Limb (tissue), 2 donors: Measurements from ENCODE around the gene PPFIA4.

Experiments used
- DNase-seq, 2 donors: peaks; one replicate each; pipeline ENCODE4 v3.0.0-alpha.2; 2016; ENCODE audit errors: extremely low spot score in 2 of 2

Gene PPFIA4

DNA sequence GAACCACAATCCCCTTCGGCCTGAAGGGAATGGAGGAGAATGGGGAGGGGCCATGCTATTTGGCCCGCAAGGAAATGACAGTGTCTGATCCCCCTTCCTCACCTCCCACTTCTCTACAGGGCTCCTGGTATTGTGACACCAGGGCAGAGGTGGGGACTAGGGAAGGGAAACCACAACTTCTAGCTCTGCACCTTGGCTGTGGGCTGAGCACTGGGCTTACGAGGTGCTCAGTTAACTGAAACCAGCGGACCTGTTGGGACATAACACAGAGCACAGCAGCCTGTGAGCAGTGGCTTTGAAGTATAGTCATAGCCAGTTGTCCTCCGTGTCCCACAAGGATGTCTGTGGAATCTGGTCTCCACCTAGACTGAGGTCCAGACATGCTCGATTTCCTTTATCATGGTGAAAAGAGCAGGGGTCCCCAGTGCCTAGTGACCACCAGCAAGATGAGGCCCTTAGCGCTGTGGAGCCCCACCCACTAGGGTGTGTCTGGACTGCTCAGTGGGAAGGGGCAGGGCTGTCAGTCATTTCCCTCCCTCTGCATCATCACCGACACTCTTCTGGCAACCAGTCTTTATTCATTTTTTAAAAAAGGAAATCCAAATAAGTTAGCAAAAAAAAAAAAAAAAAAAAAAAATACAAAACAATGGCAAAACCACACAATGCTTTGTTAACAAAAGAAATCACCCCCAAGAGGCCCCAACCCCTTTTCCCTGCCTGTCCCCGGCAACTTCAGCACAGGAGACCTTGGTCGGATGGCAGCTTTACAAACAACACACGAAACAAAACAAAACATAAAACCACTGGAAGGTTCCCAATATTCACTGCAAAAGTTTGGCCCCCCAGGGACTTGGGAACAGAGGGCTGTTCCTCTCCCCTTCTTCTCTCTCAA lies 56.5 kb downstream of the PPFIA4 start:
- peak in 1 of 2 donors; percentile 23 for DNase-seq

DNA sequence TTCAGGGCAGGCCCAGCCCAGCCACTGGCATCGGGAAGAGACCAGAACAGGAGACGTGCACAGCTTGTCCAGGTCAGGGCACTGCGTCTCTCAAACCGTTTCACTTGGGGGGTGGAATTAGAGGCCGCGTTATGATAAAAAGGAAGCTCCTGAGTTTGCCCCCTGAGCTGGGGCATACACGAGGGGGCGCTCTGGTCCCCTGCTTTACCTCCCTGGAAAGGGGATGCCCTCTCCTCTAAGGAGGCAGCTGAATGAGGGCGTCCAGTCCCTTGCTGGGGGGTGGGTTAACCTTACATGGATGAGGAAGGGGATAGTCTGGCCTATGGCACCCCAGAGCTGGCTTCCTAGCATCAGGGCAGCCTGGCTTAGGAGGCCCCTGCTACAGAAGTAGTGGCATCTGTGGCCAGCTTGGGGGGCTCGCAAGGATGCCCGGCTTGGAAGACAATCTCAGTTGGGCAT lies 57.2 kb downstream of the PPFIA4 start:
- peak in 1 of 2 donors; percentile 23 for DNase-seq

DNA sequence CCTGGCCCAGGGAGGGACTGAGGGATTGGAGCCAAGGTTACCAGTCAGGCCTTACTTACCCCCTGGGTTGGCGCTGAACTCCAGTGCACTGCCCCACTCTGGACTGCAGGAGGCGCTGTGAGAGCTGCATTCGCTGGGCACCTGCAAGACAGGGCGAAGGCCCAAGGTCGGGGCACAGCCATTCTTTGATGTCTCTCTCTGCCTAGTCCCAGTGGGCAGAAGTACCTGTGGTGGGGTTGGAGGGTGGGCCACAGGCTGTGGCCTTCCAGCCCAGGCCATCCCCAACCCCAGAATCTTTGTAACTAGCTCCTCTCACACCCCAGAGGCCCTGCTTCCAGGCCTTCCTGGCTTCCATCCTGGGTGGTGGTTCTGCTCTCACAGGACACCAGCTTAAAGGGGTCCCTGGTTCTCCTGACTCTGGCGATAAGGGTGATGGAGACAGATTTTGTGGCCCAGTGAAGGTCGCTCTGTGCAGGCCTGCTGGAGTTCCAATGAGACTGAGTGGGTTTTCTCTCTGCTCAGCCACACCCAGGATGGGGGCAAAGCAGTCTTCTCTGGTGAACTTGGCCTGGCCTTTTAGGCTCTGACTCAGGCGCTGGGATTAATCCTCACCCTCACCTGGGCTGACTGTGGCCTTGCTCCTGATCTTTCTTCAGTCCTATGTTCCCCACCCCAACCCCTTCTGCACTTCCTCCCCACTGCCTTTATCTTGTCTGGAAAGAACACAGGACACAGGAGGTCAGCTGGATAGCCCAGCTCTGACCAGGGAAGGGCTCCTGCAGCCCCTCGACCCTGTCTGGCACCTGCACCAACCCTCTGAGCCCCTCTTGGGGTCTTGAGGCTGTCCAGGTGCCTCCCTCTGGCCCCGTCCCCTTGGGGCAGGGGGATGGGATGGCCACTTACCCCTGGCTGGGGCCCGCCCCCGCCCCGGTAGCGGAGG lies 58.6 kb downstream of the PPFIA4 start:
- DNase-seq, result no peak

DNA sequence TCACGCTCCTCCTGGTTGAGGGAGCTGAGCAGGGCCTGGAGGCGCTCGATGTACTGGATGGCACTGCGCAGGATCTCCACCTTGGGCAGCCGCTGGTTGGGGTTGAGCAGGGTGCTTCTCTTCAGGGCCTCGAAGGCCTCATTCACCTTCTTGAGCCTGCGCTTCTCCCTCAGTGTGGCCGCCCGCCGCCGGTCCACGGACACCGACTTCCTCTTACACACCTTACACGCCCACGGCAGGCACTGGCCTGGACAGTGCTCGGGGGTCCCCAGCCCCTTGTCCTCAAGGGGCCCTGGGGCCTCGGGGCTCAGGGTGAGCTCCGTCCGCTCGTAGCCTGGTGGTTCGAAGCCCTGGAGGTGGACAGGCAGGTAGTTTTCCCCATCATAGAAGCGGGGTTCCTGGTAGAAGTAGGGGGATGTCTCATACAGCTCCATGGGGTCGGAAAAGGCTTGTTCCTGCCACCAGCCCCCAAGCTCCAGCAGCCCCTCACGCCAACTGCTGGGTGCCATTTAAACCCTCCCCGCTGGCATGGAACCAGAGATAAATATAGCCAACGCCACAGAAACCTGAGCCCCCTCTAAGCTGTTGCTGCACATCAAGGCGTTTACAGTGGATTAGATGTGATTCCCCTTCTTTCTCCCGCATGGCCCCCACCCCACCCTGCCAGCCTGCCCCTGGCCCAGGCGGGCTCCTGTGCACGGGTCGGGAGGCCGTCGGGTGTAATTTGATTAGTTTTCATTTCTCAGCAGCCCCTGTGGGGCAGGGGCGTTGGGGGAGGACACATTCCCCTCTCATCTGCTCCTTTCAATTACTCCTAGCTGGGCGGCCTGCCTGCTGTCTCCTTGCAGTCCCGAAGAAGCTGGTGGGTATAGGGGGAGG lies 59.5 kb downstream of the PPFIA4 start, which contains the start of gene MYOG:
Gene MYOG (minus strand): TSS at position 485 of the 879 bp plus-strand sequence. CDS start 51 bp downstream, at position 434.
- peak; percentile 67 to 73 for DNase-seq

DNA sequence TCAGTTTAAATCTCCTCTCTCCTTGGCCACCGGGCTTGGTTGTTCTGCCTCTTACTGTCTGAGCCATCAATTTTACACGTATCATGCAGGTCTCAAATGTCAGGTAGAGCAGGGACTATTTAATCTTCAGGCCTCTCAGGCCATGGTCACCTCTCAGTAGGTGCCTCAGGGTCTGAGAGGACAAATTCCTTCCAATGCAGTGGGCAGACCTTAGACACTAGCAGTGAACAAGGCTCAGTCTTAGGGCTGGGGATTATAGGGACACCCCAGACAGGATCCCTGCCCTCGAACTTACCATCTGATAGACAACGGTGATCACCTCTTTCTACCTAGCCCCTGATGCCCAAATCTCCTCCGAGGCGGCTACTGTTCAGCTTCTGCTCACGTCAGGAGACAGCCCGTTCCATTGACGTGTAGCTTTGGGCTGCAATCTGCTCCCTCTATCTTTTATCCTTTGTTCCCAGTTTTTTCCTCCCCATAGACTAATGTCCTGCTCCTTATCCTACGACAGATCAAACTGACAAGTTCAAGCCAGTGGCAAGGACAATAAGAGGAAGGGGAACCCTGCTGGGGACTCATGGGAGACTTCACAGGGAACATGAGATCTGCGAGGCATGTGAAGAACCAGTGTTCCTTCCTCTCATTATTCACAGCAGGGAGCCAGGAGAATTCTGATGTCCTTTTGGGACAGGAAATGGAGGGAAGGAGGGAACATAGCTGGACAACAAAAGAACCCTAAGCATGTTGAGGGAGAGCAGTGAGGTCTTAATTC lies 60.9 kb downstream of the PPFIA4 start:
- DNase-seq, result no peak

DNA sequence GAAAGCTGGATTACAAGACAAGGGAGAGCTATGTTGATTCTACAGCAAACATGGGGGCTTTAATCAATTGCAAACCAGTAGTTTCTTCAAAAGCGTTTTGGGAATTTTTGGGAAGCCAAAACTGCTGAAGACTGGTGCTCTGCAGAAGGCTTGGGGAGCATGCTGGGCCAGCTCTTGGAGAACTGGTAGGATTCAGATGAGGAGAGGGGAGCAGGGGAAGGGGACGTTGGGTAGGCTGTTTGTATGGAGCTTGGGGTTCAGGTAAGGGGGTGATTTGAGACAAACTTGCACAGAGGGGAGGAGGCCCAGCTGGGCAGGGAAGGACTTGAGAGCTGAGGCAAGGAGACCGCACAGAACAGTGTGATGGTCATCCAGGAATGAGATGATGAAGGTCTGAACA lies 62.1 kb downstream of the PPFIA4 start:
- no peak for DNase-seq

DNA sequence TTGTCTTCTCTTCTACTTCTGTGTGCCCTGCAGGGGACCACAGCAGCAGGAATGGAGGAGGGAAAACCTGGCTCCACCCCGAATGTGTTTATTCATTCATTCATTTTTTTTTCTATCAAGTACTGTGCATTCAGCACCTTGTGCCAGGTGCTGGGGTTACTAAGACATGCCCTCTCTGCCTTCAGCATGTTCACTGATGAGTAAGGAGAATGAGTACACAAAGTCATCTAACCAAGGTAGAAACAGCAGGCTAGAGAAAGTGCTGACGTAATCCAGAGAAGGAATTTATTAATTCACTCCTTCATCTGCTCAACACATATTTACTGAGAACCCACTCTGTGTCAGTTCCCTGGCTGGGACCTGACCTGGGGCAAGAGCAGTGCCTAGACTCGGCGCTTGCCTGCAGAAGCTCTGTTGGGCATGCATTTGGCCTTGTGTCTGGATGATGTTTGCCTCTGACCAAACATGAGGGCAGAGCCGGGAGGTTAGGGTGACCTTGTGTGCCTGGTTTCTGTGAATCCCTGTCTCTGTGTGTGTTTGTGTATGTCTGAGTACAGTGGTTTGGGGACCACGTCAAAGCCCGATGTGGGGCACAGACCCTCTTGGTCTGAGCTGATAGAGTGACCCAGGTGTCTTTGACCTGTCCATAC lies 62.8 kb downstream of the PPFIA4 start:
- no peak for DNase-seq

DNA sequence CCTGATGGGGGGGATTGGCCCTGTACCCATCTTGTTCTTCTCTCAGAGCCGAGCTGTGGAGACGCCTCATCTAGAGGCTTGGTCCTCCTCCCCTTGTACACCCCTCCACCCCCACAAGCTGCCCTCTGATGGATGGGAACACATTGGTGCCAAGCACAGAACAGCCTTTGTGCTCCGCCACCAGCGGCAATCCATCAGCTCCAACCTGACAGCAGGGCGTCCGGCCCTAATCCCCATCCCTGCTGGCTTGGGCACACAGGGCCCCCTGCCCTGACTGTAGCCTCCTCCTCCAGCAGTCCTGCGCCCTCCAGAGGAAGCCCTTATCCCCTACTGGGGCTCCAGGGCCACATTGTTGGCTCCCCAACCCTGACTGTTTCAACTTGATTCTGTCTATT lies 63.4 kb downstream of the PPFIA4 start:
- DNase-seq, result peak; percentile 51 to 73

DNA sequence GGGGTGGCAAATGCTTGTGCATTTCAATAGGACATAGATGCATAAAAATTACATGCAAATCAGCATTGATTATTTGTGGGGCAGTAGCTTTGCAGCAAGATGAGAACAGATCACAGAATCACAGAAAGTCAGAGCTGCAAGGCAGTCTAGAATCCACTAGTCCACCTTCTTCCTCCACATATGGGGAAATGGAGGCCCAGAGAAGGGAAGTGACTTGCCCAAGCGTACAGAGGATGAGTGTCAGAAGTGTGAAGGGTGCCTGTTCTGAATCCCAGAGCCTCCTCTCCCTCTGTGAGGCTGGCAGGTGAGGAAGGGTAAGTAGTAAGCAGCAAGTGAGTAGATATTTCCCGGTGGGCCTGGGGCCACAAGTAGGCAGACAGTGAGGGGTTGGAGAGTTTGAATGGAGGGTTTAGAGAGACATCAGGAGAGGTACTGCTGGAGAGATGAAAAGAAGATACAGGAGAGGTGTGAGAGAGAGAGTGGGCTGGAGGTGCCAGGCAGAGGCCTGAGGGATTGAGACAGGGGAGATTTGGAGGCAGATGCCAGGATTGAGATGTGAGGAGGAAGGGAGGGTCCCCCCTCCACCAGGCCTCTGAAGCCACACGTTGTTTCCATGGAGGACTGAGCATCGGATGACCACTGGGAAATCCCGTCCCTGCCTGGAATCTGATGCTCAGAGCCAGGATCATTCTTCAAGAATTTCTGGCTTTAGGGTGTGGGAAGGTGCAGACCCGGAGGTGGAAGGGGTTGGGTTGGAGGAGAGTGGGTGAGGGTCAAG lies 64.3 kb downstream of the PPFIA4 start:
- no peak for DNase-seq

DNA sequence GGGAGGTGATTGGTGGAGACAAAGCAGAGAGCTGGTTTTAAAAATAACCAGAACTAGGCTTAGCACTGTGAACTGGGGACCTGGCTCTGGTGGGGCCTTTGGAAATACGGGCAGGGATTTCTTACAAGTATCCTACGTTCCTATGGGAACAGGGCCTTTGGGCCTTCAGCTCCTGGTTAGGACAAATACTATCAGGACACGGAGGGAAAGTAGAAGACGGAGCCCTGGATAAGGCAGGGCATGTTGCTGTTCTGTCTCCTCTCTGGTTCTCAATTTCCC lies 64.8 kb downstream of the PPFIA4 start:
- no peak for DNase-seq

DNA sequence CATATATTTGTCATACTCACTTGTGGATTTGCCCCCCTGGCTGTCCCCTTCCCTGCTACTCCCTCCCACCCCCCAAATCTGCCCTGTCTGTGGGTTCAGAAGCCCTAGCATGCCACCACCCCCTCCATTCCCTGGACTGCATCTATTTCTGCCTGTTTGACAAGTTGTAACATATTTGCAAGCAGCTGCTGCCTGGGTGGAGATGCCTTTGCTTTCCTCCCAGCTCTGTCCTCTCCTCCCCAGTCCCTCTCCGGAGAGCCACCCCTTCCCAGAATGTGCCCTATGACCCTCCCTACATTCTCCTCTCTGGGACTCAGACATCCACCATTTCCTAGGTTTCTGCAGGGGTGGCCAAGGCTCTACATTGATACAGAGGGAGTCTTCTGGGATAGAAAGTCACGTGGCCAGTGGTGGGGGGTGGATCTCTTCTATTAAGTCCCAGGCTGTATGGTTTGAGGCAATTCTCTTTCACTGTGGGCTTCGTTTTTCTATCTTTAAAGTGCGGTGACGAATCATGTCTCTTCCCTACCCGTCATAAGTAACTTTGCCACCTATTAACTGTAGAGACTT lies 65.6 kb downstream of the PPFIA4 start:
- no peak for DNase-seq

DNA sequence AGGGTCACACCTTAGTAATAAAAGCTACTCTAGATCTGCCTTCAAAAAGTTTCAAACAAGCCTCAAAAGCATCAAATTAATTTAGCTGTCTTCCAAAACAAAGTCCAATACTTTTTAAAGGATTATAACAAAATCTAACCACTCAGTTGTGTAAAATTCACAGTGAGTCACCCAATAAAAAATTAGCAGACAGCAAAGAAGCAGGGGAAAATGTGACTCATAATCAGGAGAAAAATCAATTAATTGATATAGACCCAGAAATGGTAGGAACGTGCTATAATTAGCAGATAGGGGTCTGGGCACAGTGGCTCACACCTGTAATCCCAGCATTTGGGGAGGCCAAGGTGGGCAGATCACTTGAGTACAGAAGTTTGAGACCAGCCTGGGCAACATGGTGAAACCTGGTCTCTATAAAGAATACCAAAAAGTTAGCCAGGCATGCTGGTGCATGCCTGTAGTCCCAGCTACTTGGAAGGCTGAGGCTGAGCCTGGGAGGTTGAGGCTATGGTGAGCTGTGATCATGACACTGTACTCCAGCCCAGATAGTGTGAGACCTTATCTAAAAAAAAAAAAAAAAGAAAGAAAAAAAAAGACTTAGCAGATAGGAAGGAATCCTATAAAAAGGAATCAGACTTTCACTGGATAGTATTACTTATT lies 67.6 kb downstream of the PPFIA4 start:
- no peak for DNase-seq

DNA sequence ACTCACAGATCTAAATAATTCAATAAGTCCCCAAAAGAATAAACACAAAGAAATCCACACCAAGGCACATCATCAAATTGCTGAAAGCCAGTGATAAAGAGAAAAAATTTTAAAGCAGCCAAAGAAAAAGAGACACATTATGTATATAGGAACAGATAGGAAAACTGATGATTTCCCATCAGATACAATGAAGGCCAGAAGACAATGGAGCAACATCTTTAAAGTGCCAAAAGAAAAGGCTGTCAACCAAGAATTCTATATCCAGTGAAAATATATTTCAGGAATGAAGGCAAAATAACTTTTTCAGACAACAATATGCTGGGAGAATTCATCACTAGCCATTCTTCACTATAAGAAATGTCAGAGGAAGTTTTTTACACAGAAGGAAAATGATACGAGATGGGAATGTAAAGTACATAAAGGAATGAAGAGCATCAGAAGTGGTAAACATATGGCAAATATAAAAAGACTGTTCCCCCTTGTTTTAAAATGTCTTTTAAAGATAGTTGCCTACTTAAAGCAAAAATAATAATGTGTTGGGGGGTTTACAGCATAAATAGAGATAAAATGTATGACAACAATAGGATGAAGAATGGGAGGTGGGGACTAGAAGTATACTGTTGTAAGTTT lies 68.9 kb downstream of the PPFIA4 start:
- DNase-seq, result no peak

DNA sequence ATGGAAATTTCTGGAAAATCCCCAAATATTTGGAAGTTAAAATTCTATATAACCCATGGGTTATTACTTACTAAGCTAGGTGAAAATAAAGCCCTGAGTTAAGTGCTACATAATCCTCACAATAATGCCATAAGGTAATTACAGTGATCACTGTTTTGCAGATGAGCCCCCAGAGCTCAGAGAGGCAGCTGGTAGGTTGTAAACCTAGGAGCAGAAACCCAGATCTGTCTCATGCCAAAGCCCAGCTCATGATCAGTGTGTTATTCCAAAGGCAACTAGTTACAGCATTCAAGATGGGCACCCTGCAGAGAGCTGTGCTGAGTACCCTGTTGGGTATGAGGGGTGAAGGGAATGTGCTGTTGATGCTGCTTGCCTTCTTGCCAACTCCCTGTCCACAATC lies 70.3 kb downstream of the PPFIA4 start:
- DNase-seq, result no peak

DNA sequence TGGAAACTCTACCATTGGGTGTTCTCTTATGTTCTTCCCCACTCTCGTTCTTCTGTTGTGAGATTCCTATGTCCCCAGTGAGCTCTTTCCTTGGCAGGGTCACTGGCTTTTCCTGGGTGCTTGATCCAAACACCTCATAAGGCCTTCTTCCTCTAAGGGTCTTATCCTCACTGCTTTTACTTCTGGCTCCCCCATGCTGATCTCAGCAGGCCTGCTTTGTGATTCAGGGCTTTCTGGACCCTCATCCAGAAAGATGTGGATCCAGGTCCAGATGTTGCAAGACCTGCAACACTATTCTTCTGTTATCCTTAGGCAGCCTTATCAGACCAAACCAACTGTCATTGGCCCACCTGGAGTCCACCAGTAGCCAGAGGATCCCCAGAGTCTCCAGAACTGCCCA lies 70.7 kb downstream of the PPFIA4 start:
- no peak for DNase-seq

DNA sequence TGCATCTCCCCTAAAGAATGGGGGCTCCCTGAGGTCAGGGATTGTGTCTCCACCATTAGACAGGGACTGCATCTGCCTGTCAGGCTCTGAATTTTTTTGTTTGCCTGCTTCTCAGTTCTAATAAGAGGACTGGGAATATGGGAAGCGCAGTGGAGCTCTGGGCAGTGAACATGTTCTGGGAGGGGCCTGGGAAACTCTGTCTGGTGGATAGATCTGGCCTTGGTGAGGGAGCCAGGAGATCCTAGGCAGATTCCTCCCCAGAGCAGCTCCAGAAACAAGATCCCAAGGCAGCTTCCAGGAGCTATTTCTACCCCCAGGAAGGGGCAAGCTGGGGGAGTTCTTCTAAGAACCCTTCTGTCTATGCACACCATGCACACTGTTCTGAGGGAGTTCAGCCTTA lies 72.2 kb downstream of the PPFIA4 start:
- no peak for DNase-seq

DNA sequence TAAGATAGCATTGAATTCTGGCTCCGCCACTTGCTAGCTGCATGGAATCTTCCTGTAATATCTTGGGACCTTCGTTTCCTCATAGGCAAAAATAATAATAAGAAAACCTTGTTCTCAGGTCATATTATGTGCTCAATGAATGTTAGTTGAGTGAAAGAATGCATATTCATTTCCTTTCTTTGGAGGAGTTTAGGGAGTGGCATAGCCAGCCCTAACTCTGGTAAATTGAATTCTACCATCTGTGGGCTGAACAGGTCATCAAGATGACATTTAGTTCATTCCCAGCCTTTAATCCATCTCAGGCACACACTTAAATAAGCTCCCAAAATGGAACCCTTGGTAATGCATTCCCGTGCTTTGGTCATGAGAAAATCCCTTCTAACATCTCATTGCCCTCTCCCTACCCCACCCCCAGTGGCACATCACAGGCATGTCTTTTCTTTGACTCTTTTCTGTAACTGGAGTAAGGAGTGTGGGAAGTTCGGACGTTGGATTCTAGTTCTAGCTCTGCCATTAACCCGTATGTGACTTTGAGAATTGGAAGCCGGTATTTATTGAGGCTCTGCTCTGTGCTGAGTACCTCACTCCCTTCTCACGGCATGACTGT lies 72.7 kb downstream of the PPFIA4 start:
- DNase-seq, result no peak
